ENCODE measurements around the gene AUTS2. TPM values are rescaled to one million over a fixed set of nuclear protein-coding genes. Genes with fewer than 3 reads are reported as not detected.

Gene AUTS2
- total RNA-seq, 1 experiment from 2014 or later: 256 TPM

DNA sequence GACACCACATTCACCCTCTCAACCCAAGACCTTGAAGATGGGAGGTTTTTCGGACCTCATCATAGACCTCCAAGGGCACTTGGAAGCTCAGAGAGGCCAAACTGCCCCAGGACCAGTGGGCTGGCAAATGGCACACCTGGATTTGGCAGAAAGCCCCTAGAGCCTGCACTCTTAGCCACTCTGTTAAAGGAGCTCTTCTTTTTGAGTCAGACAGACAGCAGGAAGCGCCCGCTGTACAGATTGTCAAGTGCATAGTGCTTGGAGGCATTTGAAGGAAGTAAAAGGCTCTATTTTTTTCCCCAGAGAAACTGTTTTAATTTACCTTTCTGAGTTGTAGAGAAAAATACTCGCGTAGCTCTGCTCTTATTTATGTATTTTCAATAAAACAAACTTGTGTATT is 1125.1 kb downstream of the AUTS2 start:
- no peak overlapping the region for H3K18ac ChIP-seq (ENCODE audit: insufficient read length, low read depth, low read length)
- H3K9me3 ChIP-seq (ENCODE audit: control insufficient read depth, low read depth, low read length): no peaks in the 10 kb centered on the region
- H3K27ac ChIP-seq (ENCODE audit: insufficient read length, low read depth, low read length): no peak overlapping the region
- H3K4me1 ChIP-seq (ENCODE audit: insufficient read depth, low read length): peaks cover 13% of the 10 kb centered on the region; the same call in 1 of the 2 replicates
- peaks cover 85 to 92% of the 10 kb centered on the region in 2 experiments for H3K4me1 Mint-ChIP-seq
- H3K9ac ChIP-seq (ENCODE audit: extremely low read depth, insufficient read length, low read length): no peak overlapping the region
- no peak for DNase-seq
- no peaks in the 10 kb centered on the region for H3K27me3 Mint-ChIP-seq (ENCODE audit: low read depth)
- no peak overlapping the region for H3K56ac ChIP-seq (ENCODE audit: insufficient read length, low read depth, low read length)
- WGBS (ENCODE audit: extremely low coverage, insufficient read length, low lambda C conversion rate): no CpG with 5 or more reads among the region's 5 CpGs
- no peak overlapping the region for H2BK5ac ChIP-seq (ENCODE audit: insufficient read length, low read length)
- no peak overlapping the region for H2AFZ ChIP-seq (ENCODE audit: low read length)
- H3K4ac ChIP-seq (ENCODE audit: low read depth, low read length): no peak overlapping the region
- peaks cover 14% of the 10 kb centered on the region; the same call in 1 of the 2 replicates for H3K79me2 ChIP-seq (ENCODE audit: insufficient read depth, low read length)
- TF ChIP-seq, protein P1, sequence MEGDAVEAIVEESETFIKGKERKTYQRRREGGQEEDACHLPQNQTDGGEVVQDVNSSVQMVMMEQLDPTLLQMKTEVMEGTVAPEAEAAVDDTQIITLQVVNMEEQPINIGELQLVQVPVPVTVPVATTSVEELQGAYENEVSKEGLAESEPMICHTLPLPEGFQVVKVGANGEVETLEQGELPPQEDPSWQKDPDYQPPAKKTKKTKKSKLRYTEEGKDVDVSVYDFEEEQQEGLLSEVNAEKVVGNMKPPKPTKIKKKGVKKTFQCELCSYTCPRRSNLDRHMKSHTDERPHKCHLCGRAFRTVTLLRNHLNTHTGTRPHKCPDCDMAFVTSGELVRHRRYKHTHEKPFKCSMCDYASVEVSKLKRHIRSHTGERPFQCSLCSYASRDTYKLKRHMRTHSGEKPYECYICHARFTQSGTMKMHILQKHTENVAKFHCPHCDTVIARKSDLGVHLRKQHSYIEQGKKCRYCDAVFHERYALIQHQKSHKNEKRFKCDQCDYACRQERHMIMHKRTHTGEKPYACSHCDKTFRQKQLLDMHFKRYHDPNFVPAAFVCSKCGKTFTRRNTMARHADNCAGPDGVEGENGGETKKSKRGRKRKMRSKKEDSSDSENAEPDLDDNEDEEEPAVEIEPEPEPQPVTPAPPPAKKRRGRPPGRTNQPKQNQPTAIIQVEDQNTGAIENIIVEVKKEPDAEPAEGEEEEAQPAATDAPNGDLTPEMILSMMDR (conservative IDR thresholded peaks at IDR 0.05): no peak
- H3K27me3 ChIP-seq (ENCODE audit: insufficient read depth, low read length): no peaks in the 10 kb centered on the region
- no peak overlapping the region for H3T11ph ChIP-seq (ENCODE audit: low read length)
- no peaks in the 10 kb centered on the region for H3K23me2 ChIP-seq (ENCODE audit: insufficient read length, low read depth, low read length, poor library complexity, severe bottlenecking)
- peak overlapping the region in 1 of 3 experiments; percentile 94; a peak in 2 of 7 replicates for H3K27ac Mint-ChIP-seq
- no peak overlapping the region for H3K4me2 ChIP-seq (ENCODE audit: insufficient read depth, insufficient read length, low read length)
- H3K14ac ChIP-seq (ENCODE audit: insufficient read depth, low read length): no peak overlapping the region; the same call in 1 of the 2 replicates
- H3K36me3 Mint-ChIP-seq (ENCODE audit: insufficient read depth in 1 of 3, low read depth in 3 of 3): peaks cover 1 to 44% (median 36%) of the 10 kb centered on the region in 3 experiments; a peak in 6 of 7 replicates
- H2BK120ac ChIP-seq (ENCODE audit: low read depth, low read length, poor library complexity, severe bottlenecking): no peak overlapping the region
- H3K4me3 Mint-ChIP-seq: no peak overlapping the region
- H3K9me3 Mint-ChIP-seq: no peaks in the 10 kb centered on the region
- peaks cover 7% of the 10 kb centered on the region for H3K79me1 ChIP-seq (ENCODE audit: insufficient read depth, low read depth, low read length, poor library complexity, severe bottlenecking)
- no peaks in the 10 kb centered on the region for H4K20me1 ChIP-seq (ENCODE audit: control insufficient read depth, insufficient read depth, insufficient read length)
- no peak overlapping the region for H2AK5ac ChIP-seq (ENCODE audit: insufficient read length, low read length)
- no peak overlapping the region for H2BK12ac ChIP-seq (ENCODE audit: insufficient read length, low read depth, low read length)
- H2BK20ac ChIP-seq (ENCODE audit: low read depth, low read length, poor library complexity, severe bottlenecking): no peak overlapping the region
- no peak overlapping the region for H3K23ac ChIP-seq (ENCODE audit: insufficient read length, low read depth, low read length)
- no peak overlapping the region for H4K91ac ChIP-seq (ENCODE audit: insufficient read length, low read depth, low read length)
- no peak overlapping the region for H2BK15ac ChIP-seq (ENCODE audit: low read depth, low read length)
- H4K5ac ChIP-seq (ENCODE audit: insufficient read length, low read depth, low read length): no peak overlapping the region
- no peak overlapping the region for H4K8ac ChIP-seq (replicated peaks; ENCODE audit: insufficient read length, low read depth, low read length)

Data from H9 (cell line).